Sigmoid colon (tissue), 7 donors: ENCODE data around the gene SULT2B1. TPM values are rescaled to one million over a fixed set of nuclear protein-coding genes. Genes with fewer than 3 reads are reported as not detected.

Experiments
- DNase-seq: peaks from one replicate; pipeline ENCODE4 v3.0.0-alpha.2; 2019
- H3K27ac ChIP-seq, 4 donors: fragments of 200-600 bp; sonication (generic); one replicate each; pipeline ENCODE4 v1.5.1; 2016 to 2019; ENCODE audit warnings: mild to moderate bottlenecking in 1 of 4
- H3K27me3 ChIP-seq, 3 donors: fragments of 200-600 bp; sonication (generic); one replicate each; pipeline ENCODE4 v1.5.1; 2019; ENCODE audit warnings: mild to moderate bottlenecking in 1 of 3
- H3K36me3 ChIP-seq, 4 donors: fragments of 200-600 bp; sonication (generic); one replicate each; pipeline ENCODE4 v1.5.1; 2016 to 2019
- H3K4me1 ChIP-seq, 4 donors: fragments of 200-600 bp; sonication (generic); one replicate each; pipeline ENCODE4 v1.5.1; 2017 to 2019
- H3K4me3 ChIP-seq, 4 donors: fragments of 200-600 bp; sonication (generic); one replicate each; pipeline ENCODE4 v1.5.1; 2017 to 2019; ENCODE audit warnings: mild to moderate bottlenecking in 2 of 4, moderate library complexity in 1 of 4
- H3K9me3 ChIP-seq, 4 donors: fragments of 200-600 bp in 3 of 4; sonication (generic) in 3 of 4; one replicate each; pipeline versions ENCODE4 v1.5.1 to v1.6.1; 2013 to 2019
- EP300 ChIP-seq, 4 donors: sonication (generic); formaldehyde crosslinking; IDR thresholded peaks; one replicate each; pipeline ENCODE4 v1.6.1; 2017; ENCODE audit warnings: antibody characterized with exemption in 4 of 4
- POLR2A ChIP-seq, 2 donors: fragments of 450-650 bp; IDR thresholded peaks; one replicate each; pipeline ENCODE4 v1.6.1; 2016; ENCODE audit warnings: antibody characterized with exemption in 2 of 2, mild to moderate bottlenecking in 2 of 2, moderate library complexity in 2 of 2
- POLR2AphosphoS5 ChIP-seq, 4 donors: sonication (generic); formaldehyde crosslinking; IDR thresholded peaks; one replicate each; pipeline ENCODE4 v1.6.1; 2017; ENCODE audit warnings: antibody characterized with exemption in 4 of 4
- WGBS, 2 donors: extraction: QIAGEN DNeasy Blood & Tissue Kit; methylation state at CpG; one replicate each; pipeline ENCODE4 v1.1.7; 2013; 5-methylcytosine and 5-hydroxymethylcytosine counted together
- intact Hi-C: fragments of 100-400 bp; cut with DNase I; formaldehyde crosslinking; loops from one replicate; pipeline ENCODE4 v1.15.1; 2023
- polyA plus RNA-seq, 3 donors: library from polyadenylated mRNA; stranded (reverse); fragments of 200-250 nt; gene quantifications; one replicate each; pipeline ENCODE4 v1.2.3, GENCODE V29; 2013
- total RNA-seq, 4 donors: library from RNA; depleted of rRNA; stranded (reverse); fragments of >200 nt; gene quantifications; one replicate each; pipeline ENCODE4 v1.1.0, GENCODE V29; 2016
- TF ChIP-seq, protein P1 (sequence below), 4 experiments: fragments of 450-650 bp in 3 of 4; fragments of 200-600 bp in 1 of 4; IDR thresholded peaks; one replicate each; pipeline ENCODE4 v1.5.1; 2016 to 2019; ENCODE audit warnings: antibody characterized with exemption in 4 of 4, mild to moderate bottlenecking in 3 of 4, moderate library complexity in 2 of 4
- donor health status: healthy with polysubstance abuse.
- donor health status: Bipolar disorder and iron deficiency.
- donor health status: healthy.

SULT2B1 gene
- total and polyA plus RNA-seq, 7 donors = 0.82 to 2.8 (median 1.8) TPM; not detected in 3

DNA sequence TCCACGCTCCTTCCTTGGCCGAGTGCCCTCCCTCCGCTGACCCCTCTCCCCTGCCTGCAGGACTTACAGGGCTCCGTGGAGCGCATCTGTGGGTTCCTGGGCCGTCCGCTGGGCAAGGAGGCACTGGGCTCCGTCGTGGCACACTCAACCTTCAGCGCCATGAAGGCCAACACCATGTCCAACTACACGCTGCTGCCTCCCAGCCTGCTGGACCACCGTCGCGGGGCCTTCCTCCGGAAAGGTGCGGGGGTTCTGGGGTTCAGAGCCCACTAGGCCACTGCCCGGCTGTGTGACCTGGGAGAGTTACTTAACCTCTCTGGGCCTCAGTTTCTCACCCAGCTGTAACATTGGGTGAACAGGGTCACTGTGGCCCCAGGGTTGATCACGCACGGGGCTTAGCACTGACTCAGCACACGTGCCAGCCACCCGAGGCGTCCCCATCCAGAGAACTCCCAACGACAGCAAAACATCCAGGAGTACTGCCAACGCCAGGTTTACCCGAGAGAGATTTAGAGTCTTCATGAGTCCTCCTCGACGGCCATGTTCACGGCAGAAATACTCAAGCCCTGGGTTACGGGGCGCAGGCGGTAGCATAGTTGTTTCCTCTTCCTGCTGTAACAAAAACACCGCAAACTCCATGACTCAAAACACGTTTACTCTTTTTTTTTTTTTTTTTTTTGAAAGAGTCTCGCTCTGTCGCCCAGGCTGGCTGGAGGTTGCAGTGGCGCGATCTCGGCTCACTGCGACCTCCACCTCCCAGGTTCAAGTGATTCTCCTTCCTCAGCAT, 44.9 kb downstream of the SULT2B1 start:
- Histone ChIP-seq H3K4me1 (no peaks in the 10 kb centered on the region), H3K36me3 (no peaks in the 10 kb centered on the region), H3K27me3 (peaks cover 0 to 12% (median 0%) of the 10 kb centered on the region in 3 donors), H3K4me3 (no peak overlapping the region), H3K27ac (no peak overlapping the region), H3K9me3 (no peaks in the 10 kb centered on the region)
- 81 to 86% methylated on average over 39 of the region's 39 CpGs for WGBS, 2 donors
- intact Hi-C loops = no loop called here
- no peak for TF ChIP-seq POLR2AphosphoS5 (IDR thresholded peaks at IDR 0.05)
- TF ChIP-seq EP300 (IDR thresholded peaks at IDR 0.05) = no peak
- TF ChIP-seq, protein P1, sequence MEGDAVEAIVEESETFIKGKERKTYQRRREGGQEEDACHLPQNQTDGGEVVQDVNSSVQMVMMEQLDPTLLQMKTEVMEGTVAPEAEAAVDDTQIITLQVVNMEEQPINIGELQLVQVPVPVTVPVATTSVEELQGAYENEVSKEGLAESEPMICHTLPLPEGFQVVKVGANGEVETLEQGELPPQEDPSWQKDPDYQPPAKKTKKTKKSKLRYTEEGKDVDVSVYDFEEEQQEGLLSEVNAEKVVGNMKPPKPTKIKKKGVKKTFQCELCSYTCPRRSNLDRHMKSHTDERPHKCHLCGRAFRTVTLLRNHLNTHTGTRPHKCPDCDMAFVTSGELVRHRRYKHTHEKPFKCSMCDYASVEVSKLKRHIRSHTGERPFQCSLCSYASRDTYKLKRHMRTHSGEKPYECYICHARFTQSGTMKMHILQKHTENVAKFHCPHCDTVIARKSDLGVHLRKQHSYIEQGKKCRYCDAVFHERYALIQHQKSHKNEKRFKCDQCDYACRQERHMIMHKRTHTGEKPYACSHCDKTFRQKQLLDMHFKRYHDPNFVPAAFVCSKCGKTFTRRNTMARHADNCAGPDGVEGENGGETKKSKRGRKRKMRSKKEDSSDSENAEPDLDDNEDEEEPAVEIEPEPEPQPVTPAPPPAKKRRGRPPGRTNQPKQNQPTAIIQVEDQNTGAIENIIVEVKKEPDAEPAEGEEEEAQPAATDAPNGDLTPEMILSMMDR (IDR thresholded peaks at IDR 0.05) = no peak
- no peak for TF ChIP-seq POLR2A (IDR thresholded peaks at IDR 0.05)
- DNase-seq = no peak

DNA sequence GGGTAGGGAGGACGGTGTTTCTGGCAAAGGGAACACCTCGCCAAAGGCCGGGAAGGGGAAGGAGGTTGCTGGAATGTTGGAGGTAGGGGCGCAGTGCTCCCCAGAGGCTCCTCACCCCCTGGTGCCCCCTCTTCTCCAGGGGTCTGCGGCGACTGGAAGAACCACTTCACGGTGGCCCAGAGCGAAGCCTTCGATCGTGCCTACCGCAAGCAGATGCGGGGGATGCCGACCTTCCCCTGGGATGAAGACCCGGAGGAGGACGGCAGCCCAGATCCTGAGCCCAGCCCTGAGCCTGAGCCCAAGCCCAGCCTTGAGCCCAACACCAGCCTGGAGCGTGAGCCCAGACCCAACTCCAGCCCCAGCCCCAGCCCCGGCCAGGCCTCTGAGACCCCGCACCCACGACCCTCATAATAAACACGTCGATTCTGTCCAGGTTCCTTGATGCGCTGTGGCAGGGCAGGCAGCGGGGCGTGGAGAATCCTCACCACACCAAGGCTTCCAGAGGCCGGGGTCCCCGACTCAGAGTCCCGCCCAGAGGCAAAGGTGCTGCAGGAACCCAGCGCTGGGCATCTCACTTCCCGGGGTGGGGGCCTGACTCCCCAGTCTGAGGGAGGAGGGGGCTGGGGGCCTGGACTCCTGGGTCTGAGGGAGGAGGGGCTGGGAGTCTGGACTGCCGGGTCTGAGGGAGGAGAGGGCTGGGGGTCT, 47.2 kb downstream of the SULT2B1 start:
- WGBS, 2 donors = 55 to 75% methylated on average over 30 of the region's 30 CpGs

DNA sequence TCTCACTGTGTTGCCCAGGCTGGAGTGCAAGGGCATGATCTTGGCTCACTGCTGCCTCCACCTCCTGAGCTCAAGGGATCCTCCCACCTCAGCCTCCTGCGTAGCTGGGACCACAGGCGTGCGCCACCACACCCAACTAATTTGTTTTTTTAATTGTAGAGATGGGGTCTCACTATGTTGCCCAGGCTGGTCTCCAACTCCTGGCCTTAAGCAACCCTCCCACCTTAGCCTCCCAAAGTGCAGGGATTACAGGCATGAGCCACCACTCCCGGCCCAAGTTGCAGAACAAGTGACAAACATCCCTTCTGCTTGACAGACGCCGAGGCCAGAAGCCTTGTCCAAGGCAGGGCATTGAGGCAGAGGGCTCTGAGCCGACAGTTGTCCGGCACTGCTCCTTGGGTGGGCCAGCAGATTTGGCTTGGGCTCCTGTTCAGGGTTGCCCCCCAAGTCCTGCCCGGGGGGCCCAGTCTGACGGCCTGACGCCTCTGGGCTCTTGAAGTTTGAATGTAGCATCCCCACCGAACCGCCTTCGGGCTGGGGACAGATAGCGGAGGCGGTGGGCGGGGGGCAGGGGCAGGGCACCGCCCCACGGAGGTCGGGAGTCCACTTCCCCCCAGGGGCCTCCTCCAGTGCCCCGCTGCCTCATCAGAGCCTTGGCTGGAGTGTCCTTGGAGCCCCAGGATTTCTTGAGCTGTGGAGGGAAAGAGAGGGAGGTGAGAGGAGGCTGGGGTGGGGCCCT, 48.9 kb downstream of the SULT2B1 start:
- Histone ChIP-seq H3K9me3 (no peaks in the 10 kb centered on the region), H3K4me1 (no peaks in the 10 kb centered on the region), H3K27ac (no peak overlapping the region), H3K36me3 (no peaks in the 10 kb centered on the region), H3K27me3 (peaks cover 0 to 12% (median 0%) of the 10 kb centered on the region in 3 donors), H3K4me3 (no peak overlapping the region)
- WGBS, 2 donors = 76 to 85% methylated on average over 21 of the region's 21 CpGs
- intact Hi-C loops = no loop called here
- DNase-seq = no peak
- no peak for TF ChIP-seq EP300 (IDR thresholded peaks at IDR 0.05)
- TF ChIP-seq POLR2A (IDR thresholded peaks at IDR 0.05) = no peak
- TF ChIP-seq, protein P1 (IDR thresholded peaks at IDR 0.05) = no peak
- no peak for TF ChIP-seq POLR2AphosphoS5 (IDR thresholded peaks at IDR 0.05)

More for the DNA sequence above, 47.2 kb downstream of the SULT2B1 start:
- H3K9me3 ChIP-seq = no peaks in the 10 kb centered on the region
- peaks cover 0 to 12% (median 0%) of the 10 kb centered on the region in 3 donors for H3K27me3 ChIP-seq
- intact Hi-C loops = no loop called here
- H3K4me3 ChIP-seq = no peak overlapping the region
- no peaks in the 10 kb centered on the region for H3K4me1 ChIP-seq
- DNase-seq = no peak
- H3K36me3 ChIP-seq = no peaks in the 10 kb centered on the region
- TF ChIP-seq POLR2A (IDR thresholded peaks at IDR 0.05) = no peak
- TF ChIP-seq, protein P1 (IDR thresholded peaks at IDR 0.05) = no peak
- TF ChIP-seq EP300 (IDR thresholded peaks at IDR 0.05) = no peak
- no peak for TF ChIP-seq POLR2AphosphoS5 (IDR thresholded peaks at IDR 0.05)
- no peak overlapping the region for H3K27ac ChIP-seq

DNA sequence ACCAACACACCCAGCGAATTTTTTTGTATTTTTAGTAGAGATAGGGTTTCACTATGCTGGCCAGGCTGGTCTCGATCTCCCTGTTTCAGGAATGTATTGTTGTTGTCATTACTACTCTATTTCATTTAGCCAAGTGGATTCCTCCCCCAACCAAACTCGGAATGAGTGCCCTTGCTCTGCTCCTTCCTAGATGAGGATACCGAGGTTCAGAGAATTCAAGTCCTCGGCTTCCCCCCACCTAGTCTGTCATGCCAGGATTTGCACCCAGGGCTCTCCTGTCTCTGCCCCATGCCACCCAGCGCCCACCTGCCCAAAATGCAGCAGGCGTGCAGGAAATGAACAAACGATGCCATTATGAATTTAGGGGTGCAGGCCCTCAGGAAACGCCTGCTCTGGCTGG, 51.0 kb downstream of the SULT2B1 start:
- Histone ChIP-seq H3K4me3 (no peak overlapping the region), H3K4me1 (no peaks in the 10 kb centered on the region), H3K9me3 (no peaks in the 10 kb centered on the region), H3K36me3 (no peaks in the 10 kb centered on the region), H3K27ac (no peak overlapping the region), H3K27me3 (peaks cover 0 to 12% (median 0%) of the 10 kb centered on the region in 3 donors)
- intact Hi-C loops = no loop called here
- no peak for DNase-seq
- TF ChIP-seq EP300 (IDR thresholded peaks at IDR 0.05) (no peak), POLR2AphosphoS5 (IDR thresholded peaks at IDR 0.05) (no peak), POLR2A (IDR thresholded peaks at IDR 0.05) (no peak)
- TF ChIP-seq, protein P1 (IDR thresholded peaks at IDR 0.05) = no peak
- WGBS, 2 donors = 39 to 77% methylated on average over 9 of the region's 9 CpGs
